Amygdala (tissue), 56 donors: Measurements from ENCODE around the gene CR1.
"Not testable (repeated sequence)": the region's sequence is repeated elsewhere in the genome, so short reads cannot be mapped to it uniquely, and the experiment has no call there.

Experiments used
- DNase-seq, 56 donors: peaks; one replicate each; lab custom pipeline; 2025; lab: John Stamatoyannopoulos, UW

The CR1 gene

GRCh38 chr1:207578796-207579435 is 83.0 kb downstream of the CR1 start:
- DNase-seq: no peak

GRCh38 chr1:207579436-207579799 is 83.5 kb downstream of the CR1 start:
- peak in 42 of 56 donors; percentile 3 to 79 (median 34) for DNase-seq

- no peak for DNase-seq
Observed at GRCh38 chr1:207581496-207582153, 85.7 kb downstream of the CR1 start.

GRCh38 chr1:207589506-207589905 is 93.5 kb downstream of the CR1 start:
- DNase-seq: not testable (repeated sequence)

DNA sequence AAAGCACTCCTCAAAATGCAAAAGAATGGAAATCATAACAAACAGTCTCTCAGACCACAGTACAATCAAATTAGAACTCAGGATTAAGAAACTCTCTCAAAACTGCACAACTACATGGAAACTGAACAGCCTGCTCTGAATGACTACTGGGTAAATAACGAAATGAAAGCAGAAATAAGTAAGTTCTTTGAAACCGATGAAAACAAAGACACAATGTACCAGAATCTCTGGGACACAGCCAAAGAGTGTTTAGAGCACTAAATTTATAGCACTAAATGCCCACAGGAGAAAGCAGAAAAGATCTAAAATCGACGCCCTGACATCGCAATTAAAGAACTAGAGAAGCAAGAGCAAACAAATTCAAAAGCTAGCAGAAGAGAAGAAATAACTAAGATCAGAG is 95.2 kb downstream of the CR1 start:
- peak in 2 of 56 donors; percentile 2 to 16 for DNase-seq

GRCh38 chr1:207594095-207594494 is 98.1 kb downstream of the CR1 start:
- DNase-seq: not testable (repeated sequence)

DNA sequence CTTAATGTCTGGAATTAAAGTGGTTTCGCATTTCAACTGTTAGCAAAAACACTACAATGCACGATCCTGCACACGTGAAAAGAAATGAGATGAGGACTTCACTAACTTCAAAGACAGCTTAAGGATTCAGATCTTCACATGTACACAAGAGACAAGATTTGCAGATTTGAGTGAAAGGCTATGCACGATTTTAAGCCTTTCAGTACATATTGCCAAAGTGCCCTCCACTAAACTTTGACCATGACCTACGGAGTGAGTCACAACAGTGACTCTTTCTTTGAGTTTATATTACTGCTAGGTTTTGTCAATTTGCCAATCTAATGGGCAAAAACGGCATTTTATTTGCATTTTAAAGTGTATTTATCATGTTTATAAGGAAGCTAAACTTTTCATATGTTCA is 107.8 kb downstream of the CR1 start:
- DNase-seq: no peak

GRCh38 chr1:207605444-207606361 is 109.7 kb downstream of the CR1 start:
- no peak for DNase-seq

DNA sequence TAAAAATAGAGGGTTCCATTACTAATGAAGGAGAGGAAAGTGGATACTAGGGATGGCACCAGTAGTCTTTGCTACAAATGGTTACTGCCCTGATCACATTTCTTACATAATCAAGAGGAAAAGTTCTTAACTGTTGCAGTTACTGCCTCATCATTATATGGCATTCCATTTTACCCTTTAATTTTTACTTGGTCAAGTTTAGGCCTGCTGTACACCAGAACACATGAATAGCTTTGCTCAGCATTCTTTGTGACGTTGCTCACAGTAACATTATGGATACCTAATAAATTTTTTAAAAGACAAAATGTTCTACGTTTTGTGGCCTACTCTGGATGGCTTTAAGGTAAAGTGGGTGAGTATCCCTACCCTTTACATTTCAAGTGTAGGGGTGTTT is 110.4 kb downstream of the CR1 start:
- no peak for DNase-seq

DNA sequence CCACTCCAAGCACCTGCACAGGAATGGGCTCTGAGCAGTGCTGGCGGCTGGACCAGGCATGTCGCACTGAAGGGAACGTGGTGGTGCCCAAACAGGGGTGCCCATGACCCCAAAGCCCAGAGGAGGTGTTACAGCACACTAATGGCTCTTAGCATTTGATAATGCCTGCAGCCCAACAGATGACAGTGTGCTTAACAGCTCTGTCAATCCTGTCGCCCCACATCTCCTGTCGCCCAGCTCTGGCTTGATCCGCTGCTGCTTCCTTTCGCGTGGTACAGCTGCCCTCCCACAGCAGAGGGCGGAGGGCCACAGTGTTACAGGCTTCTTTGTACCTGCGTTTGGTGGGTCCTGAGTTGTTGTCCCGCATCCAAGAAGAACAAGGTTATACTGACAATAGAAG is 116.8 kb downstream of the CR1 start:
- DNase-seq: no peak

DNA sequence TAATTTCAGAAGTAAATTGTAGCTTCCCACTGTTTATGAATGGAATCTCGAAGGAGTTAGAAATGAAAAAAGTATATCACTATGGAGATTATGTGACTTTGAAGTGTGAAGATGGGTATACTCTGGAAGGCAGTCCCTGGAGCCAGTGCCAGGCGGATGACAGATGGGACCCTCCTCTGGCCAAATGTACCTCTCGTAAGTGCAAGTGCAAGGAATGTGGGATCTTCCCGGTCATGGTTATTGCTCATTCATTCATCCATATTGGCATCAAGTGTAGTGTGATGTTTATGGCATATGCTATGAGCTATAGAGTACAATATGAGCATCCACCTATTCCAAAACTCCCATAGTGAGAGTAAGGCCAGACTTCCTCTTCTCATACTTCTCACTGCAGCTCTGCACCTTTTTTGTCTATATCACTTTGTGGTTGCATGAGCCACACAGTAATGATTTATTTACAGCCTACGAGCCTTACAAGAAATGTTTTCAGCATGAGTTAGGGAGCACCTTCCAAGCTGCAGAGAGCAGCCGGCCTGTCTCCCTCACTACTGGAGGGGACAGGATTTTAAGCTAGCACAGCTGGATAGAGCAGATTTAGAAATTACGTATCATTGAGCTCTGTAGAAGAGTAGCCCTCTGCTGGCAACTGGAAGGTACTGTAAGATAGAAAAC is 124.0 kb downstream of the CR1 start:
- peak in 18 of 56 donors; percentile 0 to 48 (median 12) for DNase-seq

DNA sequence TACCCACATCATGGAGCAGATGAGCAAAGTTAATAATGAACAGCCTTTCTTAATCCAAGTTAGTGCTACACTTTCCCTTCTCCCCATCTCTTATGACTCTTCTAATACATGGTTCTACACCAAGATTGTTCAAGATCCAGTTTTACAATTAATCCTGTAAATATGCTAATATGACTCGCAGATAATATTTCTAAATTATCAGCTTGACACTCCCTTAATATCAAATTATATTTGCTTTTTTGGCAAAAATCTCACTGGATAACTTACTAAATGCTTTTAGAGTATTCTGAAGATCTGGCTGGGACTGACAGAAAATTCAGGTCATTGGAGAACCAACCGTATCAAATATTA is 124.6 kb downstream of the CR1 start:
- no peak for DNase-seq

- DNase-seq: not testable (repeated sequence)
Observed at GRCh38 chr1:207625504-207626071, 129.6 kb downstream of the CR1 start.

- DNase-seq: no peak
Observed at GRCh38 chr1:207626972-207627337, 131.0 kb downstream of the CR1 start.

DNA sequence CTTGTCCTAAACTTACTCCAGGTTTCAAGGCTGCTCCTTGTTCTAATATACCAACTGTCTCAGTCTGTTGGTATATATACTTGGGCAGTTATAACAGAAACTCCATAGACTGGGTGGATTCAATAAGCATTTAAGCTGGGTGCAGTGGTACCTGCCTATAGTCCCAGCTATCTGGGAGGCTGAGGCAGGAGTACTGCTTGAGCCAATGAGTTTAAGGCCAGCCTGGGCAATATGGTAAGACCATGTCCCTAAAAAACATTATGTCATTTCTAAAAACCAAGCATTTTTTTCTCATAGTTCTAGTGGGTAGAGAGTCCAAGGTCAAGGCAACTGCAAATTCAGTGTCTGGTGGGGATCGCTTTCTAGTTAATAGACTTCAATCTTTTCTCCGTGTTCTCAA is 131.5 kb downstream of the CR1 start:
- DNase-seq: no peak

DNA sequence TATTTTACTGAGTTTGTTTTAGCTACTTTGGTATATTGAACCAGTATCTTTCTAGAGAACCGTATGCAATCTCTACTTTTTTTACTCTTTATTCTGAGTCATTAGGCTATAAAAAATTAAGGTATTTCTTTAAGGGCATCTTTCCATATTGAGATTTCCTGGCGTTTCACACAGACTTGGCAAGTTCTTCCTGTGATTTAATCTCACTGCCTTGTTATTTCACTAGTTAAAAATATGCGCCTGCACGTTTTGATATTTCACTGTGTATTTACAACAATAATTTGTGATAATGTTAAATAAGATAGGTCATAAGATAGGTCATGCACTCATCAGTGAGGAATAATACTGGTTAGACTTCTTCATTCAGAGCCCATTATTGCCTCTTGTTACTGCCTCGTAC is 132.8 kb downstream of the CR1 start:
- no peak for DNase-seq

DNA sequence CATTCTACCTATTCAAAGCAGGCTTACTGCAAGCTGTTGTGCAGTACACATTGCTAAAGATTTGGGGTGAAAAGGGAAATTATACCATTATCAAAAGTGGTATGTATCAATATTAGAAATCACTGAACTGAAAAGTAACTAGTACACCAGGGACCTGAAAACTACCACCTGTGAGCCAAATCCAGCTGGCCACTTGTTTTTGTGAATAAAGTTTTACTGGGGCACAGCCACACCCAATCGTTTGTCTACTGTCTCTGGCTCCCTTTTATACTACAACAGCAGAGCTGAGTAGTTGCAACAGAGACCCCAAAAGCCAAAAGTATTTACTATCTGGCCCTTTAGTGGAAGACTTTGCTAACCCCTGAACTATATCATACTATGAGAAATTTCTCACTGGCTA is 135.2 kb downstream of the CR1 start:
- no peak for DNase-seq

- DNase-seq: no peak
Observed at GRCh38 chr1:207633226-207633625, 137.3 kb downstream of the CR1 start.

- not testable (repeated sequence) for DNase-seq
Observed at GRCh38 chr1:207633699-207634289, 137.8 kb downstream of the CR1 start.

DNA sequence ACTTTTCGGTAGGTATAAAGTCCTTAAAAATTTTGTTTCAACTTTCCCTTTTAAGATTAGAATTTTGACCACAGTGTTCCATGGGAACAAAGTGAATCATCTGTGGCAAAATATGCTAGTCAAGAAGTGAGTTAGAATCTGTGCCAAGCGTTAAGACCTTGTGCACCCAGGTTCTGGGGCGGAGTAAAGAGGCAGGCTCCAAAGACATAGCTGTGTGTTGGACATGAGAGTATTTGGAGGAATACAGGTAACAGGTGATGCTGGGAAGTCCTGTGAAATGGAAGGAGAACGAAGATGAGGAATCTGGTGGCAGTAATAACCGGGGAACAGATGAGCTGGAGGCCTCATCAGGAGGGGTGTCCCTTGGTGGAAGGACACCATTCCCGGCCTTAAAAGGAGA is 138.3 kb downstream of the CR1 start:
- DNase-seq: not testable (repeated sequence)
